Activated CD4-positive, alpha-beta T cell treated with anti-CD3 and anti-CD28 coated beads for 4 hours (primary cell): ENCODE results near the gene RNF13.
"Not testable (repeated sequence)": the region's sequence is repeated elsewhere in the genome, so short reads cannot be mapped to it uniquely, and the experiment has no call there.

Experiments
- DNase-seq, 2 donors: peaks; one replicate each; pipeline ENCODE4 v3.0.0-alpha.2; 2020

RNF13 gene

GRCh38 chr3:149963485-149963884 lies 150.5 kb downstream of the RNF13 start:
- DNase-seq: no peak

DNA sequence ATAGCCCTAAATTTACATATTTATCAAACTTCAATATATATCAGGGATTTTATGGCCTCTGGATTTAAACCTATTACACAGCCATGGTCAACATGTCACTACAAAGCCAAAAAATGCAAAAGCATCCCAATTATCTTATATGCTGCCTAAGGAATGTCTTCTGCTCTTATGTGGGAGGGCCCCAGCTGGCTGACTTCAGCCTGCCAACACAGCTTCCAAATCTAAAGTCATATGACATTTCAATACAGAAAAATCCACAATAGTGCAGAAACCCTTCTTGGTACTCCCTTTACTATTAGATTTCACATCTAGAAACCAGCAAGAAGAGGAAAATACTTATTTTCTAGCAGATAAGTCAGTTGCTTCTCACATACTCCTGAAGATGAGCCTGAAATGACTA lies 151.3 kb downstream of the RNF13 start:
- no peak for DNase-seq

GRCh38 chr3:149965278-149965677 lies 152.3 kb downstream of the RNF13 start:
- no peak for DNase-seq

DNA sequence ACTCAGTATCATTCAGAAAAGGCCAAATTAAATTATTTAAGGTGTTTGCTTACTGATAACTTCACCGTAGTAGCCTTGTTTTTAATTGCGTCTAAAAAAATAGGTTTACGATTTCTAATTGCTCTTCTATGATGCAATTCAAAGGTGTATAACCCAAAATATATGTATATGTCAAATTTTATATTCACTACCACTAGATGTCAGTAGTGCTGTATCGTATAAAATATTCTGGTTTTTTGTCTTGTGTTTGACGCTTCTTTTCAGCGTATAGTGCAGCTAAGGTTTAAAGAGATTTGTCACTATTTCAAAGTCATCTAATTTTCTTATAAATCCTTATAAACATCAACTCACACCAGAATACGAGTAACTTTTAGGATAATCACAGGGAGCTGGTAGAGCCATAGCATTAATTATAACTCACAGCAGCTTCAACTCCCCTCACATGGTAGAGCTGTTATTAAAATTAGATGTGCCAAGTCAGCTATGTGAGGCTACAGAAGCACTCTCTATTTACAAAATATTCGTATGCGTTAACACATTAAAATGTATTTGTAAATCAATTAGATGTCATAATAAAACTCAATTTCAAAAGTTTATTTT lies 154.2 kb downstream of the RNF13 start:
- DNase-seq: no peak

- DNase-seq: no peak
Measured at GRCh38 chr3:149968216-149968615, 155.2 kb downstream of the RNF13 start.

- peak in 1 of 2 donors; percentile 5 for DNase-seq
Measured at GRCh38 chr3:149969110-149969939, 156.3 kb downstream of the RNF13 start.

DNA sequence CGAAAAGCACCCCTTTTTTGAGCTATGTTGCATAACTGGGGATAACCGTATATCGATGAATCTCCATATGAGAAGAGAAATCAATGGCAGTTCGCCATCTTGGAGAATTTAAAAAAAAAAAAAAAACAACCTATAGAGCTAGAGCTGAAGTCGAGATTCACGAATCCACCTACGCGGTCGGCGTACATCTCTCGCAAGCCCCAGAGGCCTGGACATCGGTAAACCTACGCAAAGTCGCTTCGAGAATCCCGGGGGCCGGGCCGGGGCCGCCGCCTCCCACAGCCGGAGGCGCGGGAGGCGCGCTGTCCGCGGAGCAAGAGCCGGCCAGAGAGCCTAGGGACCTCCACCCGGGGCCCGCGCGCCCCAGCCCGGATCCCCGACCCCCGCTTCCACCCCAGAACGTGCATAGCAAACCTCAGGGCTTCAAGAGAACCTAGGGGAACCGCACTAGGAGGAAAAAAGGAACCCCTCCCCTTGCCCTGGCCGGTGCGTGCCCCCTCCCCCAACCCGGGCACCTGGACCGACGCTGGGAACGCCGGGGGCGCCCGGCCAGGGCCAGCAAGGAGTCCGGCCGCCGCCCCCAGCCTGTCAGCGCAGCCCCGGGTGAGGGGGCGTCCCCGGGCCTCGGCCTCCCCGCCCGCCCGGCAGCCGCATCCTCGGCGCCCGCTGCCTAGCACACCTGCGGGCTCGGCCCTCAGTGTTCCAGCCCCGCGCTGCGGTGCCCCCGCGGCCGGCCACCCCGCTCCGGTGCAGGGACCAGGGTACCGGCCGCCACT lies 157.1 kb downstream of the RNF13 start:
- peak; percentile 76 to 80 for DNase-seq

GRCh38 chr3:149970716-149971402 lies 157.8 kb downstream of the RNF13 start, which contains the start of gene PFN2:
PFN2 (minus strand) TSS chr3:149970895; CDS start chr3:149970856, 39 bp downstream.
- peak; percentile 44 to 62 for DNase-seq

DNA sequence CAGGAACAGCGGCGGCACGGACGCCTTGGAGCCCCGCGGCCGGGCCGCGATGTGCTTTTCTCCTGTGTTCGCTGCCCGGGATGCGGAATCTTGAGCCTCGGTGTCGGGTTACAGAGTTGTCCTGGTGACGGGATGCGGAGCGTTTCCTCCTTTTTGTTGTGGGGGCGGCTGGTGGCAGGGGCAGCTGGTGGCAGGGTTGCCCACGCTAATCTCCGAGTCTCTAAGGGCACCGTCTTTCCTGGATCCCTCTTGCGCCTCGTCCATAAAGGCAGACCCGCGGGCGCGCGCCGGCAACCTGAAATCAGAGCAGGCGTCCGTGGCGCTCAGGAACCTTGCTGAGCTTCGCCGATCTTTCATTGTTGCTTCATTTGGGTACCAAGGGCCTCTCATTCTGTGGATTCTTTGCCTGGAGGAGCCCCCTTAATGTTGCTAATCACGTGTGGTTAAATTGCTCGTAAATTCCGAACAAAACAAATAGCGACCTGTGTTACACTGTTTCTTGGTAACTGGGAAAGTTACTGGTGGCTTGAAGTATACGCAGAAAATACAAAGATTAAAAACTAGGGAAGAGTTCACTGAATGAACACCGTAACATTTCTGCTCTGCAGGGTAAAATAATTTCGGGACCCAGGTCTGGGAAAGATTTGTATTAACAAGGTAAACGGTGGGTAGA lies 158.5 kb downstream of the RNF13 start:
- peak; percentile 21 to 25 for DNase-seq

- no peak for DNase-seq
Measured at GRCh38 chr3:149975919-149976318, 162.9 kb downstream of the RNF13 start.

- no peak for DNase-seq
Measured at GRCh38 chr3:149977386-149977785, 164.4 kb downstream of the RNF13 start.

GRCh38 chr3:149981979-149982378 lies 169.0 kb downstream of the RNF13 start:
- not testable (repeated sequence) for DNase-seq

- not testable (repeated sequence) for DNase-seq
Measured at GRCh38 chr3:149983053-149983452, 170.0 kb downstream of the RNF13 start.

- DNase-seq: no peak
Measured at GRCh38 chr3:149983628-149984027, 170.6 kb downstream of the RNF13 start.

DNA sequence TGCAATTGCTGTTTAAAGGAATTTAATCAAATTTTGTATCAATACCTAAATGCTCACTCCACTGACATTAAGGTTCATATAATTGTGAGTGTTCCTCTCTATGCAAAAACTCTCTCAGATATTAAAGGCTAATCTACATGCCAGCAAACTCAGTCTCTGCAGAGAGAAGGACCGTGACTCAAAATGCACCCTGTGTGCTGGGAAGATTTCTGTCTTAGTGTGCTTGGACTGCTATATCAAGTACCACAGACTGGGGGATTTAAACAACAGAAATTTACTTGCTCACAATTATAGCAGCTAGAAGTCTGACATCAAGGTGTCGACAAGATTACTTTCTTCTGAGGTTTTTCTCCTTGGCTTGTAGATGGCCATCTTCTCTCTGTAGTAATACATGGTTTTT lies 176.3 kb downstream of the RNF13 start:
- no peak for DNase-seq

GRCh38 chr3:149990423-149990948 lies 177.5 kb downstream of the RNF13 start:
- DNase-seq: no peak

DNA sequence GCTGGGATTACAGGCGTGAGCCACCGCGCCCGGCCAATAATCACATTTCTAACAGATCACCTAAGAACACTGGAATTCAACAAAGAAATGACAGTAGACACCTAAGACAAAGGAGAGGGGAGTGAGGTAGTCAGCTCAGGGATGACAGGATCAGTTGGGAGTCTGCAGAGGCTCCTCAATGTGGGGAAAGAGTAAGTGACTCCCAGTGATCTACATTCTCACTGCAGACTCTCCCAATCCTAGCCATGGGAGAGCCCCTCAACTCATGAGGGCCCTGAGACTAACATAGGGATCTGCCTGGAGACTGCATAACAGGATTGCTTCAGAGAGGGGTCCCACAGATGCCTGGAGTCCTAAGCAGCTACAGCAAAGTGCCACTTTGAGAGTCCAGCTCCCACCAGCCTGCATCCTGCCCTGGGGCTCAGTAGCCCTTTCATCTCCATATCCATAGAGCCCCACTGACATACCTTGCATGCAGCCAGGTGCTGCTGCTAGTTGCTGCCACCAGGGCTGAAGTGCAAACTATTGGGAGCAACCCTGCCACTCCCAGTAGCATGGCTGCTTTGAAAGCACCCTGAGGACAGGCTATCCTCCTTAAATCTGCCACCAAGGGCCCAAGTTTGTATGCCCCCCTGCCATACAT lies 179.5 kb downstream of the RNF13 start:
- no peak for DNase-seq

- DNase-seq: no peak
Measured at GRCh38 chr3:149998946-149999345, 185.9 kb downstream of the RNF13 start.

DNA sequence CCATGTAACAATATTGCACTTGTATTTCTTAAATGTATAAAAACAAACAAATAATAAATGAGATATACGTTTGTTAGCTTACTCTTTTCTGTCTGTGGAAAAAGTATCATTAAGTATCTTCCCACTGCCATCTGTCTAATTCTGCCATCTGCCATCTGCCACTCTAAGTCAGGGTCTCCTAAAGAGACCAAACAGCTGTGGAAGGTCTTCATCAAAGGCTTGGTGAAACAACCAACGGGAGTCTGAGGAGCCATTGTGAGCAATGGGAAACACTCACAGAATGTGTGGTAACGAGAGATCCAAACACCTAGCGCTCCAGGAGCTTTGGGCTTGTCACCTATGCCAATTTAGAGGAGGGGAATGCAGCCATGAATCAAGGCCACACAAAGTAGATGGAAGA lies 186.4 kb downstream of the RNF13 start:
- DNase-seq: no peak

DNA sequence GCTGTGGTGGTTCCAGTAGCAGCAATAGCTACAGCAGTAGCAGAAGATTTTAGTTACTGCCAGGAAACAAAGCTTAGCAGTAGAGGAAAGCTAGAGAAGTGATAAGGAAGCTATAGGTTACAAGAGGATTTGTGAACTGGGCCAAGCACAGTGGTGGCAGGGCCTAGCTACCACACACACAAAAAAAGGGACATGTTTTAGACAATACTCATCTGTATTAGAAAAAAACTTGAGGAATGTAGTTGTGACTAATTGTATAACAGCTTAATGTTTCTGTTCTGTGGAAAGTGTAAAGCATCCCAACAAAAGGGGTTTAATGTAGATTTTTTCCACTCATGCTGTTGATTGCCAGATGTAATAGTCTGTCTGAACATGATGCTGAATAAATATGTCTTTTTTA lies 187.6 kb downstream of the RNF13 start:
- no peak for DNase-seq
